Measurements from ENCODE around the gene GHR. TPM values are rescaled to one million over a fixed set of nuclear protein-coding genes. Genes with fewer than 3 reads are reported as not detected.
"Not testable (repeated sequence)": the region's sequence is repeated elsewhere in the genome, so short reads cannot be mapped to it uniquely, and the experiment has no call there.

The GHR gene
- total RNA-seq, 4 donors from 2014 or later: 38.9 to 105 (median 74.8) TPM

- H3K36me3 ChIP-seq: no peaks in the 10 kb centered on the region
- ATAC-seq (no peak), DNase-seq (no peak)
- no peak overlapping the region for H3K4me3 ChIP-seq
- H3K9me3 ChIP-seq: no peaks in the 10 kb centered on the region
- H3K27me3 ChIP-seq: no peaks in the 10 kb centered on the region
- TF ChIP-seq CTCF (IDR thresholded peaks at IDR 0.05 in 4 of 5, conservative IDR thresholded peaks at IDR 0.05 in 1 of 5) (no peak), POLR2A (IDR thresholded peaks at IDR 0.05) (no peak)
- in situ Hi-C loops (cut with MboI; ENCODE audit: low sequenced_read_pairs in 4 of 4): no loop called here
- H3K4me1 ChIP-seq: peaks cover 69 to 72% of the 10 kb centered on the region in 2 donors
- intact Hi-C loops (cut with DNase I; ENCODE audit: low total_unique reads): no loop called here
- peak overlapping the region in 3 of 4 donors; percentile 17 to 56 (median 33) for H3K27ac ChIP-seq
Observed at GRCh38 chr5:42569953-42570548, 146.8 kb downstream of the GHR start.

GRCh38 chr5:42570966-42571960 lies 148.0 kb downstream of the GHR start:
- no peak for ATAC-seq
- no peak overlapping the region for H3K4me3 ChIP-seq
- no peak for DNase-seq
- no peak for TF ChIP-seq CTCF (IDR thresholded peaks at IDR 0.05 in 4 of 5, conservative IDR thresholded peaks at IDR 0.05 in 1 of 5)
- no peak for TF ChIP-seq POLR2A (IDR thresholded peaks at IDR 0.05)
- peak overlapping the region; percentile 0 to 56 (median 25) for H3K27ac ChIP-seq
- H3K4me1 ChIP-seq: peaks cover 58 to 60% of the 10 kb centered on the region in 2 donors
- no peaks in the 10 kb centered on the region for H3K36me3 ChIP-seq
- H3K9me3 ChIP-seq: no peaks in the 10 kb centered on the region
- intact Hi-C loops (cut with DNase I; ENCODE audit: low total_unique reads) (no loop called here), in situ Hi-C loops (cut with MboI; ENCODE audit: low sequenced_read_pairs in 4 of 4) (no loop called here)
- H3K27me3 ChIP-seq: no peaks in the 10 kb centered on the region

- no peaks in the 10 kb centered on the region for H3K27me3 ChIP-seq
- ATAC-seq (peak; percentile 31 to 52), DNase-seq (no peak)
- H3K36me3 ChIP-seq: no peaks in the 10 kb centered on the region
- in situ Hi-C loops (cut with MboI; ENCODE audit: low sequenced_read_pairs in 4 of 4): no loop called here
- H3K4me3 ChIP-seq: no peak overlapping the region
- intact Hi-C loops (cut with DNase I; ENCODE audit: low total_unique reads): no loop called here
- no peak for TF ChIP-seq POLR2A (IDR thresholded peaks at IDR 0.05)
- no peak for TF ChIP-seq CTCF (IDR thresholded peaks at IDR 0.05 in 4 of 5, conservative IDR thresholded peaks at IDR 0.05 in 1 of 5)
- no peaks in the 10 kb centered on the region for H3K9me3 ChIP-seq
- peaks cover 48 to 50% of the 10 kb centered on the region in 2 donors for H3K4me1 ChIP-seq
- H3K27ac ChIP-seq: peak overlapping the region in 3 of 4 donors; percentile 17 to 56 (median 33)
Observed at GRCh38 chr5:42572313-42572712, 149.1 kb downstream of the GHR start.

GRCh38 chr5:42573386-42573785 lies 150.1 kb downstream of the GHR start:
- Histone ChIP-seq H3K27ac (peak overlapping the region in 2 of 4 donors; percentile 4 to 56), H3K27me3 (no peaks in the 10 kb centered on the region), H3K9me3 (no peaks in the 10 kb centered on the region), H3K36me3 (no peaks in the 10 kb centered on the region), H3K4me3 (no peak overlapping the region), H3K4me1 (peaks cover 39 to 48% of the 10 kb centered on the region in 2 donors)
- in situ Hi-C loops (cut with MboI; ENCODE audit: low sequenced_read_pairs in 4 of 4): no loop called here
- intact Hi-C loops (cut with DNase I; ENCODE audit: low total_unique reads): no loop called here
- DNase-seq (no peak), ATAC-seq (no peak)
- TF ChIP-seq CTCF (IDR thresholded peaks at IDR 0.05 in 4 of 5, conservative IDR thresholded peaks at IDR 0.05 in 1 of 5): no peak
- no peak for TF ChIP-seq POLR2A (IDR thresholded peaks at IDR 0.05)

- H3K9me3 ChIP-seq; DNase-seq; H3K4me3 ChIP-seq; in situ Hi-C loops (cut with MboI; ENCODE audit: low sequenced_read_pairs in 4 of 4); ATAC-seq; intact Hi-C loops (cut with DNase I; ENCODE audit: low total_unique reads); H3K27me3 ChIP-seq; H3K36me3 ChIP-seq: not testable (repeated sequence)
- H3K4me1 ChIP-seq: peaks cover 25 to 57% of the 10 kb centered on the region in 2 donors
- H3K27ac ChIP-seq: peak overlapping the region in 1 of 4 donors; percentile 36
Observed at GRCh38 chr5:42575914-42576313, 152.7 kb downstream of the GHR start.

GRCh38 chr5:42578901-42579300 lies 155.7 kb downstream of the GHR start:
- H3K9me3 ChIP-seq; ATAC-seq; in situ Hi-C loops (cut with MboI; ENCODE audit: low sequenced_read_pairs in 4 of 4); H3K36me3 ChIP-seq; H3K27me3 ChIP-seq; intact Hi-C loops (cut with DNase I; ENCODE audit: low total_unique reads); DNase-seq: not testable (repeated sequence)
- peaks cover 19 to 34% of the 10 kb centered on the region in 2 donors for H3K4me1 ChIP-seq
- H3K27ac ChIP-seq: peak overlapping the region; percentile 71 to 84 (median 76)
- peak overlapping the region in 2 of 4 donors; percentile 2 to 30 for H3K4me3 ChIP-seq
